OCI-LY7 (cell line): Measurements from ENCODE around the gene XKR7. TPM values are rescaled to one million over a fixed set of nuclear protein-coding genes. Genes with fewer than 3 reads are reported as not detected.

Source experiments
- BruUV-seq: library from RNA; stranded (reverse); fragments of 400-500 nt; replicated peaks from 2 replicates; lab custom pipeline; 2021; lab: Mats Ljungman, UMichigan
- CTCF ChIA-PET: fragments of 300-600 bp; sonication (Branson Sonifier 250); formaldehyde crosslinking; loops from one replicate; lab custom pipeline; 2022; ENCODE audit warnings: antibody characterized with exemption; ENCODE audit not compliant: unreplicated experiment; lab: Charles Lee
- POLR2A ChIA-PET: fragments of 300-600 bp; sonication (Branson Sonifier 250); formaldehyde crosslinking; loops from one replicate; lab custom pipeline; 2022; ENCODE audit warnings: antibody characterized with exemption; lab: Charles Lee
- DNase-seq: peaks from one replicate; pipeline ENCODE4 v3.0.0-alpha.2; 2015; ENCODE audit warnings: low spot score
- H2AFZ ChIP-seq: fragments of 200-600 bp; sonication (generic), shearing (Covaris generic); 2 replicates; pipeline ENCODE4 v1.6.1; 2014; ENCODE audit warnings: mild to moderate bottlenecking, antibody characterized with exemption, low read length, moderate library complexity
- H3K27ac ChIP-seq: fragments of 200-600 bp; sonication (generic); 2 replicates; pipeline ENCODE4 v1.5.1; 2014; ENCODE audit warnings: mixed run types, low read depth, mild to moderate bottlenecking, moderate library complexity, low read length, inconsistent platforms; ENCODE audit not compliant: poor library complexity, severe bottlenecking
- H3K36me3 ChIP-seq: fragments of 200-600 bp; sonication (generic); 2 replicates; pipeline ENCODE4 v1.6.1; 2014; ENCODE audit warnings: mild to moderate bottlenecking, antibody characterized with exemption, low read length, moderate library complexity, mixed read lengths; ENCODE audit not compliant: insufficient read depth
- H3K4me1 ChIP-seq: fragments of 200-600 bp; sonication (generic); 2 replicates; pipeline ENCODE4 v1.5.1; 2014; ENCODE audit warnings: mild to moderate bottlenecking, low read length; ENCODE audit not compliant: insufficient read depth, poor library complexity, severe bottlenecking
- H3K4me2 ChIP-seq: fragments of 200-600 bp; sonication (generic); 2 replicates; pipeline ENCODE4 v1.6.1; 2014; ENCODE audit warnings: mild to moderate bottlenecking, low read length
- H3K4me3 ChIP-seq: fragments of 200-600 bp; sonication (generic); 2 replicates; pipeline ENCODE4 v1.5.1; 2014; ENCODE audit warnings: mild to moderate bottlenecking, low read depth, low read length; ENCODE audit not compliant: poor library complexity, severe bottlenecking
- H3K79me2 ChIP-seq: fragments of 200-600 bp; sonication (generic); 2 replicates; pipeline ENCODE4 v1.6.1; 2016; ENCODE audit warnings: low read depth, mild to moderate bottlenecking, low read length, moderate library complexity, mixed read lengths; ENCODE audit not compliant: insufficient read depth
- H3K9me2 ChIP-seq: fragments of 200-600 bp; sonication (generic); 2 replicates; pipeline ENCODE4 v1.6.1; 2016; ENCODE audit warnings: mild to moderate bottlenecking, low read length, mixed read lengths; ENCODE audit not compliant: insufficient read depth
- H3K9me3 ChIP-seq: fragments of 200-600 bp; sonication (generic); 2 replicates; pipeline ENCODE4 v1.6.1; 2014; ENCODE audit warnings: mild to moderate bottlenecking, mixed run types, low read length, mixed read lengths
- H4K20me1 ChIP-seq: fragments of 200-600 bp; sonication (generic); 2 replicates; pipeline ENCODE4 v1.6.1; 2014; ENCODE audit warnings: mild to moderate bottlenecking, antibody characterized with exemption, low read length, moderate library complexity, mixed read lengths; ENCODE audit not compliant: insufficient read depth
- EZH2phosphoT487 ChIP-seq: fragments of 200-600 bp; sonication (generic); IDR thresholded peaks from 2 replicates; pipeline ENCODE4 v1.6.1; 2018; ENCODE audit warnings: low read depth, borderline replicate concordance, mild to moderate bottlenecking, mixed run types, antibody characterized with exemption, low read length, moderate library complexity, mixed read lengths
- intact Hi-C: fragments of 100-400 bp; cut with micrococcal nuclease; formaldehyde crosslinking; loops from one replicate; pipeline ENCODE4 v1.10.0; 2022; ENCODE audit not compliant: unreplicated experiment
- total RNA-seq, 2 experiments: library from RNA; depleted of rRNA in 1 of 2; stranded (reverse); fragments of >200 nt in 1 of 2; shearing (Covaris generic) in 1 of 2; gene quantifications; 2 replicates each; pipeline ENCODE4 v1.2.3, GENCODE V29; 2014 to 2022
- TF ChIP-seq, protein P1 (sequence below): fragments of 200-600 bp; sonication (generic); conservative IDR thresholded peaks from 2 replicates; pipeline ENCODE4 v1.5.1; 2014; ENCODE audit warnings: mild to moderate bottlenecking, antibody characterized with exemption, low read length, moderate library complexity, mixed read lengths

Gene XKR7
- total RNA-seq, 2 experiments from 2014 or later = not detected

GRCh38 chr20:31924561-31924960 is 43.4 kb upstream of the XKR7 start:
- no peaks in the 10 kb centered on the region for H3K4me1 ChIP-seq
- H3K79me2 ChIP-seq = no peaks in the 10 kb centered on the region
- no peaks in the 10 kb centered on the region for H4K20me1 ChIP-seq
- no peak overlapping the region for H2AFZ ChIP-seq
- TF ChIP-seq EZH2phosphoT487 = no peak
- H3K9me2 ChIP-seq = no peaks in the 10 kb centered on the region
- H3K9me3 ChIP-seq = no peaks in the 10 kb centered on the region
- no peak overlapping the region for H3K4me2 ChIP-seq
- no peak for DNase-seq
- no peak overlapping the region for H3K27ac ChIP-seq
- BruUV-seq = no TSS peak
- no peak overlapping the region for H3K4me3 ChIP-seq
- intact Hi-C loops = no loop called here
- H3K36me3 ChIP-seq = no peaks in the 10 kb centered on the region
- ChIA-PET POLR2A (interaction anchor here (0.6 to 0.7 kb wide), 2 partner anchors 10 to 1007 kb away, joined by 3 to 4 read pairs; no protein-coding TSS in a partner anchor), CTCF (no interaction called here)

- no peaks in the 10 kb centered on the region for H3K9me2 ChIP-seq
- no peak overlapping the region for H3K4me2 ChIP-seq
- H2AFZ ChIP-seq = no peak overlapping the region
- no peak overlapping the region for H3K27ac ChIP-seq
- CTCF ChIA-PET = no interaction called here
- no peaks in the 10 kb centered on the region for H3K9me3 ChIP-seq
- TF ChIP-seq EZH2phosphoT487 = no peak
- TF ChIP-seq, protein P1, sequence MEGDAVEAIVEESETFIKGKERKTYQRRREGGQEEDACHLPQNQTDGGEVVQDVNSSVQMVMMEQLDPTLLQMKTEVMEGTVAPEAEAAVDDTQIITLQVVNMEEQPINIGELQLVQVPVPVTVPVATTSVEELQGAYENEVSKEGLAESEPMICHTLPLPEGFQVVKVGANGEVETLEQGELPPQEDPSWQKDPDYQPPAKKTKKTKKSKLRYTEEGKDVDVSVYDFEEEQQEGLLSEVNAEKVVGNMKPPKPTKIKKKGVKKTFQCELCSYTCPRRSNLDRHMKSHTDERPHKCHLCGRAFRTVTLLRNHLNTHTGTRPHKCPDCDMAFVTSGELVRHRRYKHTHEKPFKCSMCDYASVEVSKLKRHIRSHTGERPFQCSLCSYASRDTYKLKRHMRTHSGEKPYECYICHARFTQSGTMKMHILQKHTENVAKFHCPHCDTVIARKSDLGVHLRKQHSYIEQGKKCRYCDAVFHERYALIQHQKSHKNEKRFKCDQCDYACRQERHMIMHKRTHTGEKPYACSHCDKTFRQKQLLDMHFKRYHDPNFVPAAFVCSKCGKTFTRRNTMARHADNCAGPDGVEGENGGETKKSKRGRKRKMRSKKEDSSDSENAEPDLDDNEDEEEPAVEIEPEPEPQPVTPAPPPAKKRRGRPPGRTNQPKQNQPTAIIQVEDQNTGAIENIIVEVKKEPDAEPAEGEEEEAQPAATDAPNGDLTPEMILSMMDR = no peak
- H3K79me2 ChIP-seq = no peaks in the 10 kb centered on the region
- intact Hi-C loops = no loop called here
- H4K20me1 ChIP-seq = no peaks in the 10 kb centered on the region
- H3K36me3 ChIP-seq = no peaks in the 10 kb centered on the region
- no peak for DNase-seq
- POLR2A ChIA-PET = no interaction called here
- H3K4me3 ChIP-seq = no peak overlapping the region
- H3K4me1 ChIP-seq = no peaks in the 10 kb centered on the region
- no TSS peak for BruUV-seq
Observed at GRCh38 chr20:31925631-31926030, 42.3 kb upstream of the XKR7 start.

DNA sequence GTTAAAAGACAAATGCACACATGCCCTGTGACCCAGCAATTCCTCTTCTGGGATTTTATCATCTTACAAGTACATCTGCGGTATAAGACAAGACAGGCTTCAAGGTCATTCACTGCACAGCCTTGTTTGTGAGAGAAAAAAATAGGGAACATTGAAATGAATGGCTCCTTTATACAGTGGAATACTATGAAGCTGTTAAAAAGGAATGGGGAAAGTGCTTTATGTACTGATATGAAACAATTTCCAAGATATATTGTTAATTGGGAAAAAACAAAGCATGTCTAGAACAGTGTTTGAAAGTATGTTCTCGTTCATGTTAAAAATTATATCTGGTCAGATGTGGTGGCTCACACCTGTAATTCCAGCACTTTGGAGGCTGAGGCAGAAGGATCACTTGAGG is 41.5 kb upstream of the XKR7 start:
- no peaks in the 10 kb centered on the region for H3K9me3 ChIP-seq
- H2AFZ ChIP-seq = no peak overlapping the region
- no peaks in the 10 kb centered on the region for H4K20me1 ChIP-seq
- CTCF ChIA-PET = no interaction called here
- TF ChIP-seq, protein P1 = no peak
- POLR2A ChIA-PET = no interaction called here
- H3K4me3 ChIP-seq = no peak overlapping the region
- H3K4me2 ChIP-seq = no peak overlapping the region
- H3K27ac ChIP-seq = no peak overlapping the region
- H3K9me2 ChIP-seq = no peaks in the 10 kb centered on the region
- intact Hi-C loops = no loop called here
- BruUV-seq = no TSS peak
- no peaks in the 10 kb centered on the region for H3K79me2 ChIP-seq
- no peaks in the 10 kb centered on the region for H3K4me1 ChIP-seq
- no peak for DNase-seq
- H3K36me3 ChIP-seq = no peaks in the 10 kb centered on the region
